ENCODE results near the gene NFKBIL1.
A peak's percentile ranks its signal among the peaks of the same experiment; 100 is the strongest.

The NFKBIL1 gene

DNA sequence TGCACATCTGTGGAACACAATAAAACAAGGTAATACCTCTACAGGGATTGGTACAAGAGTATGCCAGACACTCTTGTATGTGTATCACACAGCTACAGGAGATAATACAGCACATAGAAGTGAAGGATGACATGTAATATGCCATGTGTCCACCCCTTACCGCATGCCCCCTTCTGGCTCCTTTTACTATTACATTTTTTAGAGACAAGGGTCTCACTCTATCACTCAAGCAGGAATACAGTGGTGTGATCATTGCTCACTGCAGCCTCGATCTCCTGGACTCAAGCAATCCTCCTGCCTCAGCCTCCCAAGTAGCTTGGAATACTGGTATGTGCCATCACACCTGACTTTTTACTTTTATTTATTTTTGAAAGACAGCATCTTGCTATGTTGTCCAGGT, 49.6 kb downstream of the NFKBIL1 start:
- H3K4me3 ChIP-seq (ENCODE audit: low read length) = no peak overlapping the region
- DNase-seq (ENCODE audit: low read depth) = peak; percentile 24
- TF ChIP-seq, protein P1, sequence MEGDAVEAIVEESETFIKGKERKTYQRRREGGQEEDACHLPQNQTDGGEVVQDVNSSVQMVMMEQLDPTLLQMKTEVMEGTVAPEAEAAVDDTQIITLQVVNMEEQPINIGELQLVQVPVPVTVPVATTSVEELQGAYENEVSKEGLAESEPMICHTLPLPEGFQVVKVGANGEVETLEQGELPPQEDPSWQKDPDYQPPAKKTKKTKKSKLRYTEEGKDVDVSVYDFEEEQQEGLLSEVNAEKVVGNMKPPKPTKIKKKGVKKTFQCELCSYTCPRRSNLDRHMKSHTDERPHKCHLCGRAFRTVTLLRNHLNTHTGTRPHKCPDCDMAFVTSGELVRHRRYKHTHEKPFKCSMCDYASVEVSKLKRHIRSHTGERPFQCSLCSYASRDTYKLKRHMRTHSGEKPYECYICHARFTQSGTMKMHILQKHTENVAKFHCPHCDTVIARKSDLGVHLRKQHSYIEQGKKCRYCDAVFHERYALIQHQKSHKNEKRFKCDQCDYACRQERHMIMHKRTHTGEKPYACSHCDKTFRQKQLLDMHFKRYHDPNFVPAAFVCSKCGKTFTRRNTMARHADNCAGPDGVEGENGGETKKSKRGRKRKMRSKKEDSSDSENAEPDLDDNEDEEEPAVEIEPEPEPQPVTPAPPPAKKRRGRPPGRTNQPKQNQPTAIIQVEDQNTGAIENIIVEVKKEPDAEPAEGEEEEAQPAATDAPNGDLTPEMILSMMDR (conservative IDR thresholded peaks at IDR 0.05; ENCODE audit: low read length) = peak; percentile 48

DNA sequence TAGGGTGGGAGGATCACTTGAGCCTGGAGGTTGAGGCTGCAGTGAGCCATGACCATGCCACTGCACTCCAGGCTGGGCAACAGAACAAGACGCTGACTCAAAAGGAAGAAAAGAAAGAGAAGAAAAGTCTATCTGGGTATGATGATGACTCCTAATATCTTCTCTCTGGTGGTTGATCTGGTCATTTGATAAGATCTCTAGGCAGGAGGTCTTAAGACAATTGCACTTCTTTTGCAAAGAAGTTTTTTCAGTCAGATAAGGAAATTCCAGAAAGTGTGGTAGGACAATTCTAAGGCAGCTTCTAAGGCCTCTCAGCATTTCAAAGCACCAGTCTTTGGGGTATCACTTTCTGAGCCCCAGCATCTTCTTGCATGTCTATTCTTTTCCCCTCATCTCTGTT, 59.9 kb downstream of the NFKBIL1 start:
- H3K4me3 ChIP-seq (ENCODE audit: low read length) = no peak overlapping the region
- TF ChIP-seq, protein P1 (conservative IDR thresholded peaks at IDR 0.05; ENCODE audit: low read length) = no peak
- no peak for DNase-seq (ENCODE audit: low read depth)
